Adrenal gland (tissue), 5 donors: Measurements from ENCODE around the gene TP53.

Experiments
- CTCF ChIP-seq, 6 experiments: fragments of 450-650 bp in 4 of 6; fragments of 200-600 bp in 2 of 6; sonication (generic) in 1 of 6; IDR thresholded peaks; 1 replicate in 5 of 6; 2 replicates in 1 of 6; pipeline versions ENCODE4 v1.5.1 to v1.8.0; 2016 to 2021; ENCODE audit warnings: antibody characterized with exemption in 6 of 6, mild to moderate bottlenecking in 2 of 6, moderate library complexity in 1 of 6
- POLR2A ChIP-seq, 2 donors: fragments of 450-650 bp; IDR thresholded peaks; one replicate each; pipeline ENCODE4 v1.6.1; 2017; ENCODE audit warnings: antibody characterized with exemption in 2 of 2, mild to moderate bottlenecking in 2 of 2, moderate library complexity in 1 of 2
- donor health status: DM: no; HTN: no; CAD: no.

- TF ChIP-seq POLR2A (IDR thresholded peaks at IDR 0.05) (no peak), CTCF (IDR thresholded peaks at IDR 0.05) (no peak)
Observed at GRCh38 chr17:7667656-7668406, 19.5 kb downstream of the TP53 start.
